DOHH2 (cell line): ENCODE data around the gene HMCN2.

Source experiments
- H3F3A ChIP-seq: fragments of 200-600 bp; sonication (generic), shearing (Covaris generic); 2 replicates; pipeline ENCODE4 v1.6.0; 2016; ENCODE audit warnings: antibody characterized with exemption, mild to moderate bottlenecking; ENCODE audit not compliant: control insufficient read depth, insufficient read depth
- H3K27ac ChIP-seq: fragments of 200-600 bp; sonication (generic); 2 replicates; pipeline ENCODE4 v1.5.1; 2014; ENCODE audit warnings: low read depth, mild to moderate bottlenecking, low read length, moderate library complexity
- H3K27me3 ChIP-seq: fragments of 200-600 bp; sonication (generic); 2 replicates; pipeline ENCODE4 v1.6.1; 2014; ENCODE audit warnings: mild to moderate bottlenecking, low read length, mixed read lengths; ENCODE audit not compliant: control insufficient read depth
- H3K36me3 ChIP-seq: fragments of 200-600 bp; sonication (generic); 2 replicates; pipeline ENCODE4 v1.6.1; 2014; ENCODE audit warnings: mild to moderate bottlenecking, low read length, moderate library complexity, mixed read lengths; ENCODE audit not compliant: control insufficient read depth
- H3K4me1 ChIP-seq: fragments of 200-600 bp; sonication (generic); 2 replicates; pipeline ENCODE4 v1.6.1; 2014; ENCODE audit warnings: mild to moderate bottlenecking, low read length, mixed read lengths; ENCODE audit not compliant: control insufficient read depth
- H3K4me2 ChIP-seq: fragments of 200-600 bp; sonication (generic); 2 replicates; pipeline ENCODE4 v1.6.0; 2014; ENCODE audit warnings: mild to moderate bottlenecking, low read length, moderate library complexity
- H3K4me3 ChIP-seq: fragments of 200-600 bp; sonication (generic); 2 replicates; pipeline ENCODE4 v1.5.1; 2014; ENCODE audit warnings: mild to moderate bottlenecking, low read length, mixed read lengths
- H3K79me2 ChIP-seq: fragments of 200-600 bp; sonication (generic); 2 replicates; pipeline ENCODE4 v1.6.1; 2014; ENCODE audit warnings: mild to moderate bottlenecking, low read length, mixed read lengths; ENCODE audit not compliant: control insufficient read depth
- H3K9me2 ChIP-seq: fragments of 200-600 bp; sonication (generic); replicated peaks from 2 replicates; pipeline ENCODE4 v1.6.1; 2014; ENCODE audit warnings: mild to moderate bottlenecking, low read length, mixed read lengths; ENCODE audit not compliant: control insufficient read depth
- H3K9me3 ChIP-seq: fragments of 200-600 bp; sonication (generic); 2 replicates; pipeline ENCODE4 v1.6.1; 2014; ENCODE audit warnings: antibody characterized with exemption, low read length, mixed read lengths; ENCODE audit not compliant: control insufficient read depth, insufficient read depth
- H4K20me1 ChIP-seq: fragments of 200-600 bp; sonication (generic); 2 replicates; pipeline ENCODE4 v1.6.0; 2014; ENCODE audit warnings: low read depth, mild to moderate bottlenecking, antibody characterized with exemption, low read length, moderate library complexity; ENCODE audit not compliant: control insufficient read depth, insufficient read depth
- EZH2phosphoT487 ChIP-seq: fragments of 200-600 bp; sonication (generic); IDR thresholded peaks from 2 replicates; pipeline ENCODE4 v1.6.1; 2017; ENCODE audit warnings: borderline replicate concordance, mild to moderate bottlenecking, antibody characterized with exemption, low read length, moderate library complexity, mixed read lengths
- TF ChIP-seq, protein P1 (sequence below): fragments of 200-600 bp; sonication (generic); IDR thresholded peaks from one replicate; pipeline ENCODE4 v1.5.1; 2014; ENCODE audit warnings: antibody characterized with exemption, mild to moderate bottlenecking, low read depth, low read length; ENCODE audit not compliant: poor library complexity, severe bottlenecking

Gene HMCN2

GRCh38 chr9:130240410-130241197 is 25.0 kb upstream of the HMCN2 start:
- H3K4me1 ChIP-seq, result peaks cover 30% of the 10 kb centered on the region
- H3K9me3 ChIP-seq, result no peaks in the 10 kb centered on the region
- H3K9me2 ChIP-seq, result no peaks in the 10 kb centered on the region
- TF ChIP-seq, protein P1, sequence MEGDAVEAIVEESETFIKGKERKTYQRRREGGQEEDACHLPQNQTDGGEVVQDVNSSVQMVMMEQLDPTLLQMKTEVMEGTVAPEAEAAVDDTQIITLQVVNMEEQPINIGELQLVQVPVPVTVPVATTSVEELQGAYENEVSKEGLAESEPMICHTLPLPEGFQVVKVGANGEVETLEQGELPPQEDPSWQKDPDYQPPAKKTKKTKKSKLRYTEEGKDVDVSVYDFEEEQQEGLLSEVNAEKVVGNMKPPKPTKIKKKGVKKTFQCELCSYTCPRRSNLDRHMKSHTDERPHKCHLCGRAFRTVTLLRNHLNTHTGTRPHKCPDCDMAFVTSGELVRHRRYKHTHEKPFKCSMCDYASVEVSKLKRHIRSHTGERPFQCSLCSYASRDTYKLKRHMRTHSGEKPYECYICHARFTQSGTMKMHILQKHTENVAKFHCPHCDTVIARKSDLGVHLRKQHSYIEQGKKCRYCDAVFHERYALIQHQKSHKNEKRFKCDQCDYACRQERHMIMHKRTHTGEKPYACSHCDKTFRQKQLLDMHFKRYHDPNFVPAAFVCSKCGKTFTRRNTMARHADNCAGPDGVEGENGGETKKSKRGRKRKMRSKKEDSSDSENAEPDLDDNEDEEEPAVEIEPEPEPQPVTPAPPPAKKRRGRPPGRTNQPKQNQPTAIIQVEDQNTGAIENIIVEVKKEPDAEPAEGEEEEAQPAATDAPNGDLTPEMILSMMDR, result no peak
- no peak for TF ChIP-seq EZH2phosphoT487
- H3K27ac ChIP-seq, result no peak overlapping the region
- H4K20me1 ChIP-seq, result no peaks in the 10 kb centered on the region
- H3K79me2 ChIP-seq, result no peaks in the 10 kb centered on the region
- H3K4me3 ChIP-seq, result peak overlapping the region; percentile 3; the same call in 1 of the 2 replicates
- H3K36me3 ChIP-seq, result no peaks in the 10 kb centered on the region
- H3K27me3 ChIP-seq, result no peaks in the 10 kb centered on the region
- no peaks in the 10 kb centered on the region for H3F3A ChIP-seq
- H3K4me2 ChIP-seq, result peak overlapping the region; percentile 28

GRCh38 chr9:130241198-130241535 is 24.4 kb upstream of the HMCN2 start:
- no peaks in the 10 kb centered on the region for H3K36me3 ChIP-seq

DNA sequence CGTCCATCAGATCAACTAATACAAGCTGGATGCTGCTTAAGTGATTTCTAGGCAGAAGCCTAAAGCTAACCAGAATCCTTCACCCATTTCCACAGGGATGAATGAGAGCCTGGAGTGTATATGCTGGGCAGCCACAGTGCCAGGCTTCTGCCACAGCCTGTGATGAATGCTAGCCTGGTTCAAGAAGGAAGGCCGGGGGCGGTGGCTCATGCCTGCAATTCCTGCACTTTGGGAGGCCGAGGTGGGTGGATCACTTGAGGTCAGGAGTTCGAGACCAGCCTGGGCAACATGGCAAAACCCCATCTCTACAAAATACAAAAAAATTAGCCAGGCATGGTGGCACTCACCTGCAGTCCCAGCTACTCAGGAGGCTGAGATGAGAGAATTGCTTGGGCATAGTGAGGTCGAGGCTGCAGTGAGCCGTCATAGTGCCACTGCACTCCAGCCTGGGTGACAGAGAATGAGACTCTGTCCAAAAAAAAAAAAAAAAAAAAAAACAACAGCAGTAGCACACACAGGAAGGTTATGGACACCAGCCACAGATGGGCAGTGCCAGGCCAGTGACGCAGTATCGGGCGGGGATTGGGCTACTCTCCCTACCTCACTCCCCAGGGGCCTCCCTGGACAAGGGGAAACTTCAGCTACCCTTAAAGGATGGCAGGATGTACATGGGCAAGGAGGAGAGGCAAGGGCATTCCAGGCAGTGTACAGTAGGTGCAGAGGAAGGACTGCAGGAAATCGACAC is 23.1 kb upstream of the HMCN2 start:
- H3K4me2 ChIP-seq, result peak overlapping the region; percentile 70

More at GRCh38 chr9:130241198-130241535, 24.4 kb upstream of the HMCN2 start:
- Histone ChIP-seq H3K27me3 (no peaks in the 10 kb centered on the region), H3K4me3 (no peak overlapping the region), H3F3A (no peaks in the 10 kb centered on the region), H3K9me3 (no peaks in the 10 kb centered on the region), H4K20me1 (no peaks in the 10 kb centered on the region), H3K9me2 (no peaks in the 10 kb centered on the region), H3K4me2 (no peak overlapping the region), H3K27ac (no peak overlapping the region), H3K4me1 (peaks cover 26% of the 10 kb centered on the region), H3K79me2 (no peaks in the 10 kb centered on the region)
- TF ChIP-seq EZH2phosphoT487, result no peak
- TF ChIP-seq, protein P1, result no peak

More for the DNA sequence above, 23.1 kb upstream of the HMCN2 start:
- no peak for TF ChIP-seq EZH2phosphoT487
- TF ChIP-seq, protein P1, result no peak
- Histone ChIP-seq H3K27me3 (no peaks in the 10 kb centered on the region), H4K20me1 (no peaks in the 10 kb centered on the region), H3K4me3 (peak overlapping the region; percentile 62), H3K9me2 (no peaks in the 10 kb centered on the region), H3K9me3 (no peaks in the 10 kb centered on the region), H3K4me1 (peaks cover 26% of the 10 kb centered on the region), H3K27ac (no peak overlapping the region), H3F3A (no peaks in the 10 kb centered on the region), H3K36me3 (no peaks in the 10 kb centered on the region), H3K79me2 (no peaks in the 10 kb centered on the region)
